ENCODE measurements around the gene NTM. TPM values are rescaled to one million over a fixed set of nuclear protein-coding genes. Genes with fewer than 3 reads are reported as not detected.

The NTM gene
- polyA plus RNA-seq, 2 donors = 0.24 to 1.1 TPM

- Histone ChIP-seq H3K4me1 (ENCODE audit: control insufficient read depth in 2 of 2, insufficient read depth in 2 of 2, low read length in 1 of 2) (no peaks in the 10 kb centered on the region), H3K9me3 (ENCODE audit: control insufficient read depth in 2 of 2, insufficient read depth in 1 of 2, low read depth in 1 of 2, low read length in 1 of 2) (no peaks in the 10 kb centered on the region), H3K27ac (ENCODE audit: low read depth in 2 of 2, low read length in 1 of 2) (no peak overlapping the region), H3K4me3 (ENCODE audit: low read depth in 1 of 2, low read length in 2 of 2) (no peak overlapping the region), H3K36me3 (ENCODE audit: control insufficient read depth in 2 of 2, insufficient read depth in 2 of 2, low read length in 1 of 2) (no peaks in the 10 kb centered on the region), H3K27me3 (ENCODE audit: control insufficient read depth in 1 of 2, insufficient read depth in 2 of 2, low read length in 2 of 2) (no peaks in the 10 kb centered on the region)
- 79 to 82% methylated on average over 5 of the region's 5 CpGs for WGBS, 2 donors
These were observed 296.2 kb downstream of the NTM start for GRCh38 chr11:131666617-131667016.

GRCh38 chr11:131667566-131667965 is 297.2 kb downstream of the NTM start:
- H3K27ac ChIP-seq (ENCODE audit: low read depth in 2 of 2, low read length in 1 of 2) = no peak overlapping the region
- H3K9me3 ChIP-seq (ENCODE audit: control insufficient read depth in 2 of 2, insufficient read depth in 1 of 2, low read depth in 1 of 2, low read length in 1 of 2) = no peaks in the 10 kb centered on the region
- WGBS, 2 donors = 76 to 82% methylated on average over 4 of the region's 4 CpGs
- H3K36me3 ChIP-seq (ENCODE audit: control insufficient read depth in 2 of 2, insufficient read depth in 2 of 2, low read length in 1 of 2) = no peaks in the 10 kb centered on the region
- H3K27me3 ChIP-seq (ENCODE audit: control insufficient read depth in 1 of 2, insufficient read depth in 2 of 2, low read length in 2 of 2) = no peaks in the 10 kb centered on the region
- H3K4me3 ChIP-seq (ENCODE audit: low read depth in 1 of 2, low read length in 2 of 2) = no peak overlapping the region
- no peaks in the 10 kb centered on the region for H3K4me1 ChIP-seq (ENCODE audit: control insufficient read depth in 2 of 2, insufficient read depth in 2 of 2, low read length in 1 of 2)

GRCh38 chr11:131668500-131669400 is 298.3 kb downstream of the NTM start:
- H3K4me3 ChIP-seq (ENCODE audit: low read depth in 1 of 2, low read length in 2 of 2) = no peak overlapping the region

GRCh38 chr11:131669401-131669780 is 299.0 kb downstream of the NTM start:
- Histone ChIP-seq H3K36me3 (ENCODE audit: control insufficient read depth in 2 of 2, insufficient read depth in 2 of 2, low read length in 1 of 2) (no peaks in the 10 kb centered on the region), H3K9me3 (ENCODE audit: control insufficient read depth in 2 of 2, insufficient read depth in 1 of 2, low read depth in 1 of 2, low read length in 1 of 2) (no peaks in the 10 kb centered on the region), H3K4me1 (ENCODE audit: control insufficient read depth in 2 of 2, insufficient read depth in 2 of 2, low read length in 1 of 2) (no peaks in the 10 kb centered on the region), H3K4me3 (ENCODE audit: low read depth in 1 of 2, low read length in 2 of 2) (no peak overlapping the region), H3K27ac (ENCODE audit: low read depth in 2 of 2, low read length in 1 of 2) (no peak overlapping the region), H3K27me3 (ENCODE audit: control insufficient read depth in 1 of 2, insufficient read depth in 2 of 2, low read length in 2 of 2) (no peaks in the 10 kb centered on the region)
- 74 to 79% methylated on average over 4 of the region's 4 CpGs for WGBS, 2 donors

More at GRCh38 chr11:131668500-131669400, 298.3 kb downstream of the NTM start:
- no peaks in the 10 kb centered on the region for H3K36me3 ChIP-seq (ENCODE audit: control insufficient read depth in 2 of 2, insufficient read depth in 2 of 2, low read length in 1 of 2)
- H3K9me3 ChIP-seq (ENCODE audit: control insufficient read depth in 2 of 2, insufficient read depth in 1 of 2, low read depth in 1 of 2, low read length in 1 of 2) = no peaks in the 10 kb centered on the region
- H3K4me1 ChIP-seq (ENCODE audit: control insufficient read depth in 2 of 2, insufficient read depth in 2 of 2, low read length in 1 of 2) = no peaks in the 10 kb centered on the region
- no peak overlapping the region for H3K27ac ChIP-seq (ENCODE audit: low read depth in 2 of 2, low read length in 1 of 2)
- H3K27me3 ChIP-seq (ENCODE audit: control insufficient read depth in 1 of 2, insufficient read depth in 2 of 2, low read length in 2 of 2) = no peaks in the 10 kb centered on the region
- WGBS, 2 donors = 33 to 38% methylated on average over 11 of the region's 11 CpGs

GRCh38 chr11:131670876-131671275 is 300.5 kb downstream of the NTM start:
- 79 to 80% methylated on average over 3 of the region's 3 CpGs for WGBS, 2 donors
- H3K4me1 ChIP-seq (ENCODE audit: control insufficient read depth in 2 of 2, insufficient read depth in 2 of 2, low read length in 1 of 2) = no peaks in the 10 kb centered on the region
- no peak overlapping the region for H3K4me3 ChIP-seq (ENCODE audit: low read depth in 1 of 2, low read length in 2 of 2)
- no peaks in the 10 kb centered on the region for H3K27me3 ChIP-seq (ENCODE audit: control insufficient read depth in 1 of 2, insufficient read depth in 2 of 2, low read length in 2 of 2)
- H3K9me3 ChIP-seq (ENCODE audit: control insufficient read depth in 2 of 2, insufficient read depth in 1 of 2, low read depth in 1 of 2, low read length in 1 of 2) = no peaks in the 10 kb centered on the region
- no peak overlapping the region for H3K27ac ChIP-seq (ENCODE audit: low read depth in 2 of 2, low read length in 1 of 2)
- H3K36me3 ChIP-seq (ENCODE audit: control insufficient read depth in 2 of 2, insufficient read depth in 2 of 2, low read length in 1 of 2) = no peaks in the 10 kb centered on the region

- H3K4me1 ChIP-seq (ENCODE audit: control insufficient read depth in 2 of 2, insufficient read depth in 2 of 2, low read length in 1 of 2) = no peaks in the 10 kb centered on the region
- H3K9me3 ChIP-seq (ENCODE audit: control insufficient read depth in 2 of 2, insufficient read depth in 1 of 2, low read depth in 1 of 2, low read length in 1 of 2) = no peaks in the 10 kb centered on the region
- no peak overlapping the region for H3K27ac ChIP-seq (ENCODE audit: low read depth in 2 of 2, low read length in 1 of 2)
- 74 to 78% methylated on average over 8 of the region's 8 CpGs for WGBS, 2 donors
- no peaks in the 10 kb centered on the region for H3K36me3 ChIP-seq (ENCODE audit: control insufficient read depth in 2 of 2, insufficient read depth in 2 of 2, low read length in 1 of 2)
- H3K4me3 ChIP-seq (ENCODE audit: low read depth in 1 of 2, low read length in 2 of 2) = no peak overlapping the region
- no peaks in the 10 kb centered on the region for H3K27me3 ChIP-seq (ENCODE audit: control insufficient read depth in 1 of 2, insufficient read depth in 2 of 2, low read length in 2 of 2)
These were observed 300.9 kb downstream of the NTM start for GRCh38 chr11:131671320-131671719.

- Histone ChIP-seq H3K4me1 (ENCODE audit: control insufficient read depth in 2 of 2, insufficient read depth in 2 of 2, low read length in 1 of 2) (no peaks in the 10 kb centered on the region), H3K36me3 (ENCODE audit: control insufficient read depth in 2 of 2, insufficient read depth in 2 of 2, low read length in 1 of 2) (no peaks in the 10 kb centered on the region), H3K9me3 (ENCODE audit: control insufficient read depth in 2 of 2, insufficient read depth in 1 of 2, low read depth in 1 of 2, low read length in 1 of 2) (no peaks in the 10 kb centered on the region), H3K4me3 (ENCODE audit: low read depth in 1 of 2, low read length in 2 of 2) (no peak overlapping the region), H3K27me3 (ENCODE audit: control insufficient read depth in 1 of 2, insufficient read depth in 2 of 2, low read length in 2 of 2) (no peaks in the 10 kb centered on the region), H3K27ac (ENCODE audit: low read depth in 2 of 2, low read length in 1 of 2) (no peak overlapping the region)
- WGBS, 2 donors = 76 to 85% methylated on average over 12 of the region's 12 CpGs
These were observed 301.3 kb downstream of the NTM start for GRCh38 chr11:131671734-131672133.

- Histone ChIP-seq H3K9me3 (ENCODE audit: control insufficient read depth in 2 of 2, insufficient read depth in 1 of 2, low read depth in 1 of 2, low read length in 1 of 2) (no peaks in the 10 kb centered on the region), H3K27me3 (ENCODE audit: control insufficient read depth in 1 of 2, insufficient read depth in 2 of 2, low read length in 2 of 2) (no peaks in the 10 kb centered on the region), H3K4me3 (ENCODE audit: low read depth in 1 of 2, low read length in 2 of 2) (no peak overlapping the region), H3K36me3 (ENCODE audit: control insufficient read depth in 2 of 2, insufficient read depth in 2 of 2, low read length in 1 of 2) (no peaks in the 10 kb centered on the region), H3K4me1 (ENCODE audit: control insufficient read depth in 2 of 2, insufficient read depth in 2 of 2, low read length in 1 of 2) (no peaks in the 10 kb centered on the region), H3K27ac (ENCODE audit: low read depth in 2 of 2, low read length in 1 of 2) (no peak overlapping the region)
- 74% methylated on average over 15 of the region's 15 CpGs for WGBS, 2 donors
These were observed 301.8 kb downstream of the NTM start for GRCh38 chr11:131672191-131672590.

- Histone ChIP-seq H3K36me3 (ENCODE audit: control insufficient read depth in 2 of 2, insufficient read depth in 2 of 2, low read length in 1 of 2) (no peaks in the 10 kb centered on the region), H3K4me3 (ENCODE audit: low read depth in 1 of 2, low read length in 2 of 2) (no peak overlapping the region), H3K27me3 (ENCODE audit: control insufficient read depth in 1 of 2, insufficient read depth in 2 of 2, low read length in 2 of 2) (no peaks in the 10 kb centered on the region), H3K27ac (ENCODE audit: low read depth in 2 of 2, low read length in 1 of 2) (no peak overlapping the region), H3K9me3 (ENCODE audit: control insufficient read depth in 2 of 2, insufficient read depth in 1 of 2, low read depth in 1 of 2, low read length in 1 of 2) (no peaks in the 10 kb centered on the region), H3K4me1 (ENCODE audit: control insufficient read depth in 2 of 2, insufficient read depth in 2 of 2, low read length in 1 of 2) (no peaks in the 10 kb centered on the region)
- WGBS, 2 donors = 22 to 24% methylated on average over 16 of the region's 16 CpGs
These were observed 303.8 kb downstream of the NTM start for GRCh38 chr11:131674051-131674755.
